HFF-Myc (cell line): ENCODE results near the gene SHISAL1.

Experiments
- DNase-seq: peaks from one replicate; pipeline ENCODE4 v3.0.0-alpha.2; 2011; ENCODE audit warnings: low read depth; ENCODE audit errors: extremely low read depth
- H3K4me3 ChIP-seq: replicated peaks from 2 replicates; pipeline ENCODE4 v1.5.1; 2011; ENCODE audit warnings: low read depth, mild to moderate bottlenecking, control low read depth, low read length
- TF ChIP-seq, protein P1 (sequence below): IDR thresholded peaks from 2 replicates; pipeline ENCODE4 v1.5.1; 2012; ENCODE audit warnings: mild to moderate bottlenecking, low read depth, low read length, control low read depth; ENCODE audit errors: missing control alignments

The SHISAL1 gene

DNA sequence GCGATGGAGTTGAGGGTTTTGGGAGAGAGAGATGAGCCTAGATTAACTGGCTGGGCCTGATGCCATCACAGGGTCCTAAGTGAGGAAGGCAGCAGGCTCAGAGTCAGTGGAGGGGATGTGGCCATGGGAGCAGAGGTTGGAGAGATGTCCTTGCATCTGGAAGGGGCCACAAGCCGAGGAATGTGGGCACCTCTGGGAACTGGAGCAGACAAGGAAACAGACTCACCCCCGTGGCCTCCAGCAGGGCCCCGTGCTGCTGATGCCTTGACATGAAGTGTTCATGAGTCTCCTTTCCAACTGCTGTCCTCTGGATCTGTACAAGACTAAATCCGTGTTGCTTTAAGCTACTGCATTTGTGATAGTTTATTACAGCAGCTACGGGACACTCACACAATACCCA lies 49.2 kb downstream of the SHISAL1 start:
- TF ChIP-seq, protein P1, sequence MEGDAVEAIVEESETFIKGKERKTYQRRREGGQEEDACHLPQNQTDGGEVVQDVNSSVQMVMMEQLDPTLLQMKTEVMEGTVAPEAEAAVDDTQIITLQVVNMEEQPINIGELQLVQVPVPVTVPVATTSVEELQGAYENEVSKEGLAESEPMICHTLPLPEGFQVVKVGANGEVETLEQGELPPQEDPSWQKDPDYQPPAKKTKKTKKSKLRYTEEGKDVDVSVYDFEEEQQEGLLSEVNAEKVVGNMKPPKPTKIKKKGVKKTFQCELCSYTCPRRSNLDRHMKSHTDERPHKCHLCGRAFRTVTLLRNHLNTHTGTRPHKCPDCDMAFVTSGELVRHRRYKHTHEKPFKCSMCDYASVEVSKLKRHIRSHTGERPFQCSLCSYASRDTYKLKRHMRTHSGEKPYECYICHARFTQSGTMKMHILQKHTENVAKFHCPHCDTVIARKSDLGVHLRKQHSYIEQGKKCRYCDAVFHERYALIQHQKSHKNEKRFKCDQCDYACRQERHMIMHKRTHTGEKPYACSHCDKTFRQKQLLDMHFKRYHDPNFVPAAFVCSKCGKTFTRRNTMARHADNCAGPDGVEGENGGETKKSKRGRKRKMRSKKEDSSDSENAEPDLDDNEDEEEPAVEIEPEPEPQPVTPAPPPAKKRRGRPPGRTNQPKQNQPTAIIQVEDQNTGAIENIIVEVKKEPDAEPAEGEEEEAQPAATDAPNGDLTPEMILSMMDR = no peak
- no peak for DNase-seq
- H3K4me3 ChIP-seq = no peak overlapping the region

DNA sequence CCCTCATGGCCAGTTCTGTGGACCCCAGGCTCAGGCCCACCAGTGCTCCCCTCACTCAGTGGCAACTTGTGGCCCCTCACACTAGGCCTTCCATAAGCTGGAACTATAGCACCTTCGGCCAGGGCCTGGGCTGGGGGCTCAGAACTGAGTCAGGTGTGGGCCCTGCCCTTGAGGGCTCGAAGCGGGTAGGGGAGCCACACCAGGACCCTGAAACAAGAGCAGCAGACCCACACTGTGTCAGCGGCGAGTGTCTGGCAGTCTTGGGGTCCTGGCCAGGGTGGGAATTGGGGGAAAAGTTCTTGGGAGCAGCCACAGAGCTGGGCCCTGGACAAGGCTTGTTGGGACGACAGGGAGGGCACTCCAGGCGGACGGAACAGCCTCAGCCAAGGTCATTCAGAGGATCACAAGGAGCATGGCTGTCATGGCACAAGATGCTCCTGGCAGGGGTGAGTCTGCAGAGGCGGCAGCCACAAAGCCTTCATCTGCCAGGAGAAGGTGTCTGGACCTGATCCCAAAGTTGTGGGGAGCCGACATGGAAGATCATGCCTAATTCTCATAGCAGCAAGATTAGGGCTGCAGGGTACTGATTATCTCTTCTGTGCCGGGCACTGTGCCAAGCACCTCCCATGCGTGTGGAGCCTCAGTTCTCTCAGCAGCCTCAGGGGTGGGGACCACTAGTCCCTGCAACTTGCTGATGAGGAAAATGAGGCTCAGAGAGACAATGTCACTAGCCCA lies 50.7 kb downstream of the SHISAL1 start:
- TF ChIP-seq, protein P1 = no peak
- no peak overlapping the region for H3K4me3 ChIP-seq
- no peak for DNase-seq

DNA sequence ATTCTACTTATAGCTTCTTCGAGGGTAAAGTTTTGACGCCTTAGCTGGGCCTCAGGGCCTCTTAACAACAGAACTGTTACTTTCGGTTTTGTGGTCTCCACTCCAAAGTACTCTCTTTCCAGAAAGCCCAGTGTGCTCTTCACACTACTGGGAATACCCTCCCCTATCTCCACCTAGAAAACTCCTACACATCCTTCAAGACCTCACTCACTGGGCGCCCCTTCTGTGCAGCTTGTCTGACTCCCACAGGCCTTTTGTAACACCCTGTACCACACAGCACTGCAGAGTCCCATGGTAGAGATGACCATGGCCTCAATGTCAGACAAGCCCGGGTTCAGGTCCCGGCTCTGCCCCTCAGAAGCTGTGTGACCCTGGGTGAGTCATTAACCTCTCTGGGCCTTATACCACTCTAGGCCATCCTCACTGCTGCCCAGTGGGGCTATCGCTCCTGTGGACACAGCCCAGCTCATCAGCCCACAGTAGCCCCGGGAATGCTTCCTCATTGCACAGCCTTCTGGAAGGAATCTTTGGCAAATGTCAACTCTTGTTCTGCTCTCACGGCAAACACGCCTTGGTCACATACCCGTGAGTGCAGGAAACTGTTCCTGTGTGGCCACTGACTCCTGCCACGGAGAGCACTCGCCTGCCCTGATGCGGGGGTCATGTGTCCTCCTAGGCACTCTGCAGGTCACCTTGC lies 51.4 kb downstream of the SHISAL1 start:
- no peak for DNase-seq
- no peak overlapping the region for H3K4me3 ChIP-seq
- TF ChIP-seq, protein P1 = no peak

- TF ChIP-seq, protein P1 = no peak
- H3K4me3 ChIP-seq = no peak overlapping the region
- no peak for DNase-seq
Observed at GRCh38 chr22:44260216-44261035, 52.3 kb downstream of the SHISAL1 start.

DNA sequence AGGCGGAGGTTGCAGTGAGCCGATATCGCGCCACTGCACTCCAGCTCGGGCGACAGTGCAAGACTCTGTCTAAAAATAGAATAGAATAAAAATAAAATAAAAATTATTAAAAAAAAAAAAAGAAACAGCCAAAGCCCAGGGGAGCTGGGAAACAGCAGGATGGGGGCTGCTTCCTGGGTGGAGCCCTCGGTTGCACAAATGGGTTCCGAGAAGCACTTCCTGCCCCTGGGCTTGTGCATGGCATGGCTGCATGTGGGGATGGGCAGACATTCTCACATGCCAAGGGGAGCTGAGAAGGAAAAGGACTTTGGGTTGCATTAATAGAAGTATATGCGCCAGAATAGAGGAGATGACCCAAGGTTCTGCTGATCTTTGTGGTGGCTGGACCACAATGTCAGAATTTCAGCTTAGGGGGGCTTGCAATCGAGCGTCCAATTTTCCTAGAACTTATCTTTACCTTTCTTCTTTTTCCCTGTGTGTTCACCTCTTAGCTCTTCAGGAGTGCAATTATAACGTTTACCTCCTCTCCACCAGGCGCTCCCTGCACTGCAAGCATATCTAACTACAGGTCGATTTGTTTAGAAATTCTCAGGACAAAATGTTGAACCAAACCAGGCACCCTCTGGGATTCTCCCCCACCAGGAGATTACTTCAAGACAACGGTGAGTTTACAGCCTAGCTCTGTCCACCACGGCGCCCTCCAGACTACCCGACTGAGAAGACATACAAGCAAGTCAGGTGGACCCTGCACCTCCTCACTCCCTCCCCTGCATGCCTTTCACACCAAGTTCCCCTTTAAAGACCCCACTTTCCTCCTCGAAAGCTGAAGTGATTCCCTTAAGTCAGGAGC lies 53.2 kb downstream of the SHISAL1 start:
- H3K4me3 ChIP-seq = no peak overlapping the region
- no peak for DNase-seq
- TF ChIP-seq, protein P1 = no peak
